PC-9 (cell line): ENCODE results near the gene TYRP1. TPM values are rescaled to one million over a fixed set of nuclear protein-coding genes. Genes with fewer than 3 reads are reported as not detected.

Source experiments
- BruUV-seq: library from RNA; stranded (reverse); fragments of 400-500 nt; replicated peaks from 2 replicates; lab custom pipeline; 2021; lab: Mats Ljungman, UMichigan
- CTCF ChIA-PET: fragments of 300-600 bp; sonication (Branson Sonifier 250); formaldehyde crosslinking; loops from one replicate; lab custom pipeline; 2022; ENCODE audit warnings: antibody characterized with exemption; lab: Charles Lee
- POLR2A ChIA-PET: fragments of 300-600 bp; sonication (Branson Sonifier 250); formaldehyde crosslinking; loops from one replicate; lab custom pipeline; 2022; ENCODE audit warnings: antibody characterized with exemption; ENCODE audit not compliant: unreplicated experiment; lab: Charles Lee
- DNase-seq, 2 experiments: peaks; one replicate each; pipeline versions ENCODE4 v3.0.0 to v3.0.0-alpha.2; 2015 to 2022; ENCODE audit warnings: mixed read lengths in 1 of 2
- H2AFZ ChIP-seq: fragments of 200-600 bp; sonication (generic); 2 replicates; pipeline ENCODE4 v1.8.1; 2017; ENCODE audit warnings: antibody characterized with exemption
- H3F3A ChIP-seq: fragments of 200-600 bp; sonication (generic); 2 replicates; pipeline ENCODE4 v1.8.1; 2017; ENCODE audit warnings: antibody characterized with exemption, mild to moderate bottlenecking, low read depth; ENCODE audit not compliant: insufficient read depth
- H3K27ac ChIP-seq: fragments of 200-600 bp; sonication (generic); 2 replicates; pipeline ENCODE4 v1.6.1; 2016; ENCODE audit warnings: mixed run types
- H3K27me3 ChIP-seq: fragments of 200-600 bp; sonication (generic); 2 replicates; pipeline ENCODE4 v1.6.1; 2016; ENCODE audit warnings: low read depth, mixed run types; ENCODE audit not compliant: insufficient read depth
- H3K36me3 ChIP-seq: fragments of 200-600 bp; sonication (generic); 2 replicates; pipeline ENCODE4 v1.6.1; 2016; ENCODE audit warnings: low read depth, mixed run types
- H3K4me1 ChIP-seq: fragments of 200-600 bp; sonication (generic); replicated peaks from 2 replicates; pipeline ENCODE4 v1.6.1; 2016; ENCODE audit warnings: mixed run types; ENCODE audit not compliant: insufficient read depth
- H3K4me2 ChIP-seq: fragments of 200-600 bp; sonication (generic); 2 replicates; pipeline ENCODE4 v1.6.1; 2017; ENCODE audit warnings: mixed run types
- H3K4me3 ChIP-seq: fragments of 200-600 bp; sonication (generic); 2 replicates; pipeline ENCODE4 v1.6.1; 2016; ENCODE audit warnings: mixed run types
- H3K79me2 ChIP-seq: fragments of 200-600 bp; sonication (generic); 2 replicates; pipeline ENCODE4 v1.6.1; 2017; ENCODE audit warnings: low read depth, mixed run types
- H3K9me2 ChIP-seq: fragments of 200-600 bp; sonication (generic); 2 replicates; pipeline ENCODE4 v1.8.1; 2017; ENCODE audit warnings: mild to moderate bottlenecking; ENCODE audit not compliant: insufficient read depth
- H3K9me3 ChIP-seq: fragments of 200-600 bp; sonication (generic); 2 replicates; pipeline ENCODE4 v1.8.1; 2016; ENCODE audit warnings: low read depth; ENCODE audit not compliant: insufficient read depth
- H4K20me1 ChIP-seq: fragments of 200-600 bp; sonication (generic); 2 replicates; pipeline ENCODE4 v1.8.1; 2017; ENCODE audit not compliant: insufficient read depth
- EZH2 ChIP-seq: fragments of 200-600 bp; sonication (generic); IDR thresholded peaks from 2 replicates; pipeline ENCODE4 v1.8.0; 2017; ENCODE audit warnings: antibody characterized with exemption, low read depth
- intact Hi-C: fragments of 100-400 bp; cut with micrococcal nuclease; formaldehyde crosslinking; loops from one replicate; pipeline ENCODE4 v1.10.0; 2022; ENCODE audit not compliant: unreplicated experiment
- total RNA-seq: library from RNA; stranded (reverse); gene quantifications from 2 replicates; pipeline ENCODE4 v1.2.3, GENCODE V29; 2021
- TF ChIP-seq, protein P1 (sequence below): fragments of 200-600 bp; sonication (generic); conservative IDR thresholded peaks from 2 replicates; pipeline ENCODE4 v1.6.1; 2017; ENCODE audit warnings: mixed run types, antibody characterized with exemption, mild to moderate bottlenecking, moderate library complexity

TYRP1 gene
- total RNA-seq, 1 experiment from 2014 or later, result not detected

- intact Hi-C loops, result loop anchor here (5.0 kb wide), 1 partner anchor 92 kb away; no protein-coding TSS in a partner anchor
- CTCF ChIA-PET, result no interaction called here
Observed at GRCh38 chr9:12720551-12720950, 27.4 kb downstream of the TYRP1 start.

DNA sequence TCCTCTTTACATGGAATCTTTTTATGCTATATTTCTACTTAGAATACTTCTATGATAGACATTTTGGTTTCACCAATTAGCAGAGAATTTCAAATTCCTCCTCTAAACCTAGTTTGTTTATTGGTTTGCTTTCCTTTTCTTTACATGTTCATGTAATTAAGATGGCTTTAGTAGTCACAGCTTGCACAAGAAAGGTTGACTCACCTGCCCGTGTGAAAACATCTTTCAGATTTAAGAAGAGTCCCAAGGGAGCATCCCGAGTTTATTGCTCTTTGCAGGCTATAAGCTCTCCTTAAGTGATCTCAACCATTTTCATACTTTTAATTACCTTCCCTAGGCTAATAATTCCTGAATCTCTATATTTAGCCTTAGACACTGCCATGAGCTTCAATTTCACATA lies 28.9 kb downstream of the TYRP1 start:
- Histone ChIP-seq H3K4me1 (no peaks in the 10 kb centered on the region), H3K36me3 (no peaks in the 10 kb centered on the region), H2AFZ (no peak overlapping the region), H3K27me3 (no peaks in the 10 kb centered on the region), H3K9me2 (no peaks in the 10 kb centered on the region), H3K79me2 (no peaks in the 10 kb centered on the region), H3K4me3 (no peak overlapping the region), H4K20me1 (no peaks in the 10 kb centered on the region), H3K4me2 (no peak overlapping the region), H3K27ac (no peak overlapping the region), H3F3A (no peaks in the 10 kb centered on the region), H3K9me3 (no peaks in the 10 kb centered on the region)
- no peak for DNase-seq
- TF ChIP-seq, protein P1, sequence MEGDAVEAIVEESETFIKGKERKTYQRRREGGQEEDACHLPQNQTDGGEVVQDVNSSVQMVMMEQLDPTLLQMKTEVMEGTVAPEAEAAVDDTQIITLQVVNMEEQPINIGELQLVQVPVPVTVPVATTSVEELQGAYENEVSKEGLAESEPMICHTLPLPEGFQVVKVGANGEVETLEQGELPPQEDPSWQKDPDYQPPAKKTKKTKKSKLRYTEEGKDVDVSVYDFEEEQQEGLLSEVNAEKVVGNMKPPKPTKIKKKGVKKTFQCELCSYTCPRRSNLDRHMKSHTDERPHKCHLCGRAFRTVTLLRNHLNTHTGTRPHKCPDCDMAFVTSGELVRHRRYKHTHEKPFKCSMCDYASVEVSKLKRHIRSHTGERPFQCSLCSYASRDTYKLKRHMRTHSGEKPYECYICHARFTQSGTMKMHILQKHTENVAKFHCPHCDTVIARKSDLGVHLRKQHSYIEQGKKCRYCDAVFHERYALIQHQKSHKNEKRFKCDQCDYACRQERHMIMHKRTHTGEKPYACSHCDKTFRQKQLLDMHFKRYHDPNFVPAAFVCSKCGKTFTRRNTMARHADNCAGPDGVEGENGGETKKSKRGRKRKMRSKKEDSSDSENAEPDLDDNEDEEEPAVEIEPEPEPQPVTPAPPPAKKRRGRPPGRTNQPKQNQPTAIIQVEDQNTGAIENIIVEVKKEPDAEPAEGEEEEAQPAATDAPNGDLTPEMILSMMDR, result no peak
- TF ChIP-seq EZH2, result no peak
- ChIA-PET CTCF (no interaction called here), POLR2A (no interaction called here)
- no TSS peak for BruUV-seq
- intact Hi-C loops, result loop anchor here (2.0 to 5.0 kb wide), 4 partner anchors 53 to 367 kb away; partner anchors contain the start of gene LURAP1L

More at GRCh38 chr9:12720551-12720950, 27.4 kb downstream of the TYRP1 start:
- Histone ChIP-seq H3K27ac (no peak overlapping the region), H3F3A (no peaks in the 10 kb centered on the region), H3K36me3 (no peaks in the 10 kb centered on the region), H3K4me2 (no peak overlapping the region), H3K9me3 (no peaks in the 10 kb centered on the region), H3K4me1 (no peaks in the 10 kb centered on the region), H3K9me2 (no peaks in the 10 kb centered on the region), H4K20me1 (no peaks in the 10 kb centered on the region), H2AFZ (no peak overlapping the region), H3K79me2 (no peaks in the 10 kb centered on the region), H3K27me3 (no peaks in the 10 kb centered on the region), H3K4me3 (no peak overlapping the region)
- TF ChIP-seq, protein P1, result no peak
- TF ChIP-seq EZH2, result no peak
- POLR2A ChIA-PET, result no interaction called here
- BruUV-seq, result no TSS peak
- DNase-seq, result no peak

DNA sequence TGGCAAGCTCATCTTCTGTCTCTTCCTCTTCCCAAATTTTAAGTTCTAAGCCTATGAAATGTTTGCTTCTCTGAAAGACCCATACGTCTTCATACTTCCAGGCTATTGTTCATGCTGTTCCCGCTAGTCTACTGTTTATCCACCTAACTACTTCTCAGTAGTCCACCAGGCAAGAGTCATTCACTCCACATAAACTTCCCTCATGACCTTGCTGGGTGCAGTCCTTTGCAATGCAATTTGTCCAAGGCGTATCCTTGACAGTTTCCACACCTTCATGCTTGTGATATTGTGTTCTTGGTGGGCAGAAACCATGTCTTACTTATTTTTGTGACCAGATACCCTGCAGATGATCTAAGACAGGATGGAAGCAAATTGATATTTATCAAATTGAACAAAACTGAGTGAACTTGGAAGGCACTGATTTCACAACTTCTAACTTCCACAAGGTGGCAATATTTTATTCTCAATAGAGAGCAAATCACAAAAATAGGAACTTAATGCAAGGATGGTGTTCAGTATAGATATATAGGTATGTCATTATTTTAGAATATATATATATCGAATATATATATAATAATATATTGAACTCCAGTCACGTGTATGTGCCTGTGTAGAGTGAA lies 30.3 kb downstream of the TYRP1 start:
- ChIA-PET CTCF (interaction anchor here (1.0 to 1.5 kb wide), 2 partner anchors 161 kb away, joined by 4 to 6 read pairs; no protein-coding TSS in a partner anchor), POLR2A (no interaction called here)
- BruUV-seq, result no TSS peak
- Histone ChIP-seq H3K4me2 (no peak overlapping the region), H3K36me3 (no peaks in the 10 kb centered on the region), H3K79me2 (no peaks in the 10 kb centered on the region), H3K9me3 (no peaks in the 10 kb centered on the region), H2AFZ (no peak overlapping the region), H4K20me1 (no peaks in the 10 kb centered on the region), H3K4me1 (no peaks in the 10 kb centered on the region), H3K9me2 (no peaks in the 10 kb centered on the region), H3F3A (no peaks in the 10 kb centered on the region), H3K27ac (no peak overlapping the region), H3K27me3 (no peaks in the 10 kb centered on the region), H3K4me3 (no peak overlapping the region)
- no peak for TF ChIP-seq EZH2
- TF ChIP-seq, protein P1, result peak; percentile 59
- peak in 1 of 2 experiments; percentile 48 for DNase-seq
- intact Hi-C loops, result loop anchor here (1.0 to 5.0 kb wide), 6 partner anchors 51 to 365 kb away; partner anchors contain the start of gene LURAP1L
